ELF-1 (cell line): ENCODE results near the gene VTI1A.
"Not testable (repeated sequence)": the region's sequence is repeated elsewhere in the genome, so short reads cannot be mapped to it uniquely, and the experiment has no call there.

ENCODE experiments used
- DNase-seq: peaks from one replicate; pipeline ENCODE4 v3.0.0-alpha.2; 2016; ENCODE audit warnings: low read depth, low spot score

The VTI1A gene

GRCh38 chr10:112721080-112721698 lies 274.2 kb downstream of the VTI1A start:
- no peak for DNase-seq

- DNase-seq, result no peak
Measured at GRCh38 chr10:112722758-112723157, 275.7 kb downstream of the VTI1A start.

- no peak for DNase-seq
Measured at GRCh38 chr10:112723876-112724275, 276.9 kb downstream of the VTI1A start.

GRCh38 chr10:112724404-112724991 lies 277.5 kb downstream of the VTI1A start:
- DNase-seq, result peak; percentile 23

GRCh38 chr10:112728118-112728883 lies 281.3 kb downstream of the VTI1A start:
- no peak for DNase-seq

GRCh38 chr10:112728997-112729396 lies 282.0 kb downstream of the VTI1A start:
- DNase-seq, result no peak

- DNase-seq, result not testable (repeated sequence)
Measured at GRCh38 chr10:112731450-112731849, 284.4 kb downstream of the VTI1A start.

GRCh38 chr10:112732277-112732921 lies 285.4 kb downstream of the VTI1A start:
- no peak for DNase-seq

GRCh38 chr10:112735041-112735695 lies 288.2 kb downstream of the VTI1A start:
- no peak for DNase-seq

- DNase-seq, result peak; percentile 44
Measured at GRCh38 chr10:112738606-112739591, 291.9 kb downstream of the VTI1A start.

GRCh38 chr10:112739592-112740353 lies 292.8 kb downstream of the VTI1A start:
- DNase-seq, result no peak

- no peak for DNase-seq
Measured at GRCh38 chr10:112741830-112742402, 294.9 kb downstream of the VTI1A start.

- DNase-seq, result no peak
Measured at GRCh38 chr10:112744181-112745096, 297.4 kb downstream of the VTI1A start.

- no peak for DNase-seq
Measured at GRCh38 chr10:112746329-112746728, 299.3 kb downstream of the VTI1A start.

- no peak for DNase-seq
Measured at GRCh38 chr10:112750427-112751167, 303.6 kb downstream of the VTI1A start.

- no peak for DNase-seq
Measured at GRCh38 chr10:112751651-112752050, 304.6 kb downstream of the VTI1A start.

GRCh38 chr10:112752288-112752687 lies 305.3 kb downstream of the VTI1A start:
- DNase-seq, result no peak

GRCh38 chr10:112753961-112754411 lies 307.0 kb downstream of the VTI1A start:
- DNase-seq, result no peak
